Colonic mucosa (tissue), 4 donors: ENCODE measurements around the gene DDX25. TPM values are rescaled to one million over a fixed set of nuclear protein-coding genes. Genes with fewer than 3 reads are reported as not detected.

Experiments used
- DNase-seq: peaks from one replicate; pipeline ENCODE4 v3.0.0-alpha.2; 2020
- H3K27ac ChIP-seq: fragments of 200-600 bp; one replicate; pipeline ENCODE4 v1.8.0; 2021
- H3K27me3 ChIP-seq: fragments of 200-600 bp; one replicate; pipeline ENCODE4 v1.8.0; 2021
- H3K36me3 ChIP-seq: fragments of 200-600 bp; one replicate; pipeline ENCODE4 v1.8.0; 2021
- H3K4me1 ChIP-seq: fragments of 200-600 bp; one replicate; pipeline ENCODE4 v1.8.0; 2021; ENCODE audit warnings: mild to moderate bottlenecking
- H3K4me3 ChIP-seq: fragments of 200-600 bp; one replicate; pipeline ENCODE4 v1.8.0; 2021
- H3K9ac ChIP-seq, 2 donors: one replicate each; pipeline ENCODE4 v1.7.0; 2013; ENCODE audit warnings: control low read depth in 2 of 2, low read depth in 2 of 2, low read length in 2 of 2
- H3K9me3 ChIP-seq: fragments of 200-600 bp; one replicate; pipeline ENCODE4 v1.8.0; 2021
- intact Hi-C: fragments of 100-400 bp; cut with DNase I; formaldehyde crosslinking; loops from one replicate; pipeline ENCODE4 v1.14.1; 2022
- total RNA-seq, 2 donors: library from RNA; stranded (reverse); fragmentation: NEBNext Ultra II Directional in 1 of 2; extraction: Animal tissue kit (Norgen Biotek cat#: 25700) in 1 of 2; gene quantifications; one replicate each; pipeline ENCODE4 v1.2.1, GENCODE V29; 2021
- TF ChIP-seq, protein P1 (sequence below): fragments of 200-600 bp; IDR thresholded peaks from one replicate; pipeline ENCODE4 v1.8.0; 2022; ENCODE audit warnings: antibody characterized with exemption, mild to moderate bottlenecking
- donor health status: healthy.
- donor health status: DM: no; HTN: no; CAD: no.
- donor health status: DM: no; HTN: no; CAD: no.

DDX25 gene
- total RNA-seq, 2 donors from 2014 or later = 0.16 TPM; not detected in 1

DNA sequence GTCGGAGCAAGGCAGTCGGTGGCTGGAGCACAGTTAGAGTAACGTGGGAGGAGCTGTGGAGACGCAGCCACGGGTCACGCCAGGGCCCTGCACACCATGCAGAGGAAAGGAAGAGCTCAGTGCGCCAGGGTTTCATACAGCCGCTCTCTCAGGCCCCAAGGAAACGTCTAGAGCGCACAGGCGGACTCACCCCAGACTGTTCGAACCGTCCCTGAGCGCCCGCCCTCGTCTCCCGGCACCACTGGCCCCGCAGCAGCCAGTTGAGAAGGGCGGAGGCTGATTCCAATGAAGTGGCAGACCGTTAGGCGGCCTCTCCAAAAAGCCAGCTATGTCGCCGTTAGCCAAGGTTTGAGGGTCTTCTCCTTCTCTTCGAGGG lies 17.3 kb upstream of the DDX25 start:
- intact Hi-C loops = no loop called here

DNA sequence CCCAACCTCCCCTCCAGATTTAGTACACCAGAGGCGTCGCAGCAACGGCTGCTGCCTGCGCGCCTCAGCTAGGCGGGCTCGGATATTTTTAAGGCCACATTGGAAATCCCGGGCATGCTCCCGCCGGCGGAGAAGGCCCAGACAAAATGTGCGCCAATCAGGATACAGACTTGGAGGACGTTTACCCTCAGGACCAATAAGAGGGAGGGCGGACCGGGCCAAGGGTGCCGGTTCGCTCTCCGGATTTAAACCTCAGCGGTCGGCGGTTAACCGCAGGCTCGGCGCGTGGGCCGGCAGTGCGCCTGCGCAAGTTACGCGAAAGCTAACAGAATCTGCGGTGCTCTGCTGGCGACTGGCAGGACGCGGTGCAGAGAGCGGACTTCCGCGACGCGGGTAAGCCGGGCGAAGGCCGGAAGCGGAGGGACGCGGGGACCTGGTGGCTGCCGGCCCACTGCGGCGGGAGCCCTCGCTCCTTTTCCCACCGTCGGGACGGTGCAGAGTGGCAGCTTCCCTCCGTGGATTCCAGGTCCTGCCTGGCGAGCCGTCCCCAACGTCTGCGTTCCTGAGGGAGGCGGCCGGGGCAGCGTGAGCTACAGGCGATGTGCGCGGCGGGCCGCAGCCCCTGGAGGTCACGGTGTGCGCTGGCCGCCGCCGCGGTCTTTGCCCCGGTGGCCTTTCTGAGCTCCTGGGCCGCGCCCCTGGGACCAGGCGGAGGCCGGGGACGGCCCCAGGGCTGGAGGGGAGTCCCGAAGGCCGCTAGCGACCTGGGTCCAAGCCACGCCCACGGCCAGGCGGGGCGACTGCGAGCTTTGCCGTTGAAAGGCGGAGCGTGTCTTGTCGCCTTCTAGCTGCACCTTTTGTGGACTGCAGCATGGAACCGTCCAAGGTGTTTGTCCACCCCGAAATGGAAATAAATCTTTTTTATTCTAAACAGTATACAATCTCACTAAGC lies 16.7 kb upstream of the DDX25 start, which contains the start of gene HYLS1:
Gene HYLS1 (plus strand): TSS at position 296 of the 952 bp plus-strand sequence. CDS start 11,701 bp downstream, outside the sequence.
- Histone ChIP-seq H3K36me3 (no peaks in the 10 kb centered on the region), H3K4me3 (peak within 1 kb of the TSS; percentile 76), H3K9ac (peak within 1 kb of the TSS; percentile 77 to 83), H3K27ac (peak within 1 kb of the TSS; percentile 88), H3K4me1 (no peaks in the 10 kb centered on the region), H3K27me3 (no peaks in the 10 kb centered on the region), H3K9me3 (no peaks in the 10 kb centered on the region)
- peak; percentile 93 for DNase-seq
- TF ChIP-seq, protein P1, sequence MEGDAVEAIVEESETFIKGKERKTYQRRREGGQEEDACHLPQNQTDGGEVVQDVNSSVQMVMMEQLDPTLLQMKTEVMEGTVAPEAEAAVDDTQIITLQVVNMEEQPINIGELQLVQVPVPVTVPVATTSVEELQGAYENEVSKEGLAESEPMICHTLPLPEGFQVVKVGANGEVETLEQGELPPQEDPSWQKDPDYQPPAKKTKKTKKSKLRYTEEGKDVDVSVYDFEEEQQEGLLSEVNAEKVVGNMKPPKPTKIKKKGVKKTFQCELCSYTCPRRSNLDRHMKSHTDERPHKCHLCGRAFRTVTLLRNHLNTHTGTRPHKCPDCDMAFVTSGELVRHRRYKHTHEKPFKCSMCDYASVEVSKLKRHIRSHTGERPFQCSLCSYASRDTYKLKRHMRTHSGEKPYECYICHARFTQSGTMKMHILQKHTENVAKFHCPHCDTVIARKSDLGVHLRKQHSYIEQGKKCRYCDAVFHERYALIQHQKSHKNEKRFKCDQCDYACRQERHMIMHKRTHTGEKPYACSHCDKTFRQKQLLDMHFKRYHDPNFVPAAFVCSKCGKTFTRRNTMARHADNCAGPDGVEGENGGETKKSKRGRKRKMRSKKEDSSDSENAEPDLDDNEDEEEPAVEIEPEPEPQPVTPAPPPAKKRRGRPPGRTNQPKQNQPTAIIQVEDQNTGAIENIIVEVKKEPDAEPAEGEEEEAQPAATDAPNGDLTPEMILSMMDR = no peak
- intact Hi-C loops = no loop called here

More for the DNA sequence above, 17.3 kb upstream of the DDX25 start:
- H3K9me3 ChIP-seq = no peaks in the 10 kb centered on the region
- H3K4me1 ChIP-seq = no peaks in the 10 kb centered on the region
- TF ChIP-seq, protein P1 = no peak
- H3K4me3 ChIP-seq = peak overlapping the region; percentile 76
- H3K27ac ChIP-seq = peak overlapping the region; percentile 88
- no peaks in the 10 kb centered on the region for H3K27me3 ChIP-seq
- H3K9ac ChIP-seq = peak overlapping the region in 1 of 2 donors; percentile 77
- no peaks in the 10 kb centered on the region for H3K36me3 ChIP-seq
- peak; percentile 50 for DNase-seq

DNA sequence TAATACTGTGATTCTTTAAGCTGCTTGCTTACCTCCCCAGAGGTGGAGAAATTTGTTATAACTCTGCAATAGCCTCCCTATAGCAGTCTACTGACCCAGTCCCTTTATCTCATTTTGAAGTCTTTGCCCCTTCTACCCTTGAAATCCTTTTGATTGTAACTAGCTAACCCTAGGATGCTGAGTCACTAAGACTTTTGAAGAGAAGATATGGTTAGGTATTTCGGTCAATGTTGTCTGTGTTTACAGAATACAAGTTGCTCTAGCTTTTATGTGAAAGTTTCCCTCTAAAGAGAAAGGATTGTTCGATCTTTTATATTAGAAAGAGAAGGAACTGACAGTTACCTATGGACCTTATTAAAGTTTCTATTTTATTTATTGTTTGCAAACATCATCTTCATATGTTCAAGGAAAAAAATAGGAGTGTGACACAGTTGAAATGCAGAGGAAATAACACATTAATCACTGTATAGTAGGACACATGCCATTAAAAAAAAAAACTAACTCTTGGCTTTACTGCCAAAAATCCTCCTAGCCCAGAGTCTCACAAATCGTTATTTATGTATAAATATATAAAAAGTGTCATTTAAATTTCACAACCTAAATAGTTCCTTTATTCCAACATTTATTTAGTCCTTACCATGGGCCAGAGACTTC lies 13.7 kb upstream of the DDX25 start:
- DNase-seq = no peak
- no peak overlapping the region for H3K4me3 ChIP-seq
- H3K9ac ChIP-seq = no peak overlapping the region
- H3K36me3 ChIP-seq = peaks cover 5% of the 10 kb centered on the region
- no peaks in the 10 kb centered on the region for H3K9me3 ChIP-seq
- no peaks in the 10 kb centered on the region for H3K27me3 ChIP-seq
- H3K4me1 ChIP-seq = no peaks in the 10 kb centered on the region
- H3K27ac ChIP-seq = no peak overlapping the region
- intact Hi-C loops = no loop called here
- TF ChIP-seq, protein P1 = no peak

DNA sequence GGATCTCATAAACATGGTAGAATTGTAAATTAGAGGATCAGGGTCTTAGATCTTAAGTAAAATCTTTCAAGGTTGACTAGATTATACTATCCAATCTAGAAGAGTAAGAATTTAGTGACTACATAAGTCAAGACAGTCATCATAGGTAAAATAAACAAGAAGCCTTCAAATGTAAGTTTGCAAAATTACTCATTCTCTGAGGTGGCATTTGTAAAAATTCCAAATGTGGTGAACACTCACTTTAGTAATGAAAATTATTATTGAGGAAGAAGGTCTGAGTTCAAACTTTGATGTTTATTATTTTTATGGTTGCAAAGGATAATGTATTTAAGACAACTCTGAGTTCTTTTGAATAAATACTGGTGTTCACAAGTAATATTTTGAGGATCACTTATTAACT lies 12.2 kb upstream of the DDX25 start:
- H3K9me3 ChIP-seq = no peaks in the 10 kb centered on the region
- TF ChIP-seq, protein P1 = no peak
- no peaks in the 10 kb centered on the region for H3K27me3 ChIP-seq
- H3K27ac ChIP-seq = no peak overlapping the region
- H3K4me1 ChIP-seq = no peaks in the 10 kb centered on the region
- DNase-seq = no peak
- H3K4me3 ChIP-seq = no peak overlapping the region
- intact Hi-C loops = no loop called here
- H3K36me3 ChIP-seq = peaks cover 5% of the 10 kb centered on the region
- H3K9ac ChIP-seq = no peak overlapping the region

DNA sequence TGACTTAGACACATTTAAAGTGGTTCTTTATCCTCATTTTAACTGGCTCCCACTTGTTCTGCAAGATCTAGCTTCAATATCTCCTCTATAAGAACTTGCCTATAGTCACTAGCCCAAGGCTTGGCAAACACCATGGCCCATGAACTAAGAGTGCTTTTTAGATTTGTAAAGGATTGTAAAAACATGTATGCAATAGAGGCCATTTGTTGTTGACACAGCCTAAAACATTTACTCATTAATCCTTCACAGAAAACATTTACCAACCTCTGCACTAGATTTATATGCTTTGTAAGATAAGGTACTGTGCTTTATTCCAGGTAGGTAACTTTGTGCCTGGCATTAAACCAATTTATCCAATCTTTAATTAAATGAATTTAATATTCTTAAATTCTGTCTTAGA lies 11.3 kb upstream of the DDX25 start:
- no peak for DNase-seq

More for the DNA sequence above, 11.3 kb upstream of the DDX25 start:
- TF ChIP-seq, protein P1 = no peak
- Histone ChIP-seq H3K9ac (no peak overlapping the region), H3K4me1 (no peaks in the 10 kb centered on the region), H3K36me3 (peaks cover 5% of the 10 kb centered on the region), H3K27ac (no peak overlapping the region), H3K27me3 (no peaks in the 10 kb centered on the region), H3K4me3 (no peak overlapping the region), H3K9me3 (no peaks in the 10 kb centered on the region)
- intact Hi-C loops = no loop called here
